ENCODE measurements around the gene LPP.

GRCh38 chr3:188937389-188937788, 783.4 kb downstream of the LPP start:
- TF ChIP-seq CTCF (IDR thresholded peaks at IDR 0.05; ENCODE audit: insufficient read depth, low read length), result no peak
- TF ChIP-seq POLR2AphosphoS5 (IDR thresholded peaks at IDR 0.05; ENCODE audit: low read depth), result no peak
- TF ChIP-seq GABPA (IDR thresholded peaks at IDR 0.05; ENCODE audit: low read depth), result no peak
- no peak for TF ChIP-seq SPI1 (IDR thresholded peaks at IDR 0.05; ENCODE audit: borderline replicate concordance, low read depth)
